GM13977 (cell line): ENCODE measurements around the gene TXN.

Experiments used
- DNase-seq: peaks from one replicate; pipeline ENCODE4 v3.0.0; 2012; ENCODE audit warnings: low spot score
- CTCF ChIP-seq: IDR thresholded peaks from 2 replicates; pipeline ENCODE4 v1.5.1; 2012; ENCODE audit warnings: mild to moderate bottlenecking, control low read depth; ENCODE audit not compliant: insufficient read depth; ENCODE audit errors: extremely low read depth, missing control alignments
- in situ Hi-C: fragments of 300-500 bp; cut with MboI; formaldehyde crosslinking; loops from one replicate; pipeline ENCODE4 v1.12.0; 2022; ENCODE audit warnings: low sequenced_read_pairs, low pct_unique_long_range_greater_than_20kb, mixed read lengths, inconsistent platforms; ENCODE audit not compliant: unreplicated experiment

TXN gene

GRCh38 chr9:110288503-110288902 lies 32.2 kb upstream of the TXN start:
- no peak for TF ChIP-seq CTCF
- DNase-seq = no peak
- in situ Hi-C loops = no loop called here

GRCh38 chr9:110287289-110287680 lies 31.0 kb upstream of the TXN start:
- TF ChIP-seq CTCF = no peak
- in situ Hi-C loops = no loop called here
- DNase-seq = no peak

- no peak for DNase-seq
- in situ Hi-C loops = no loop called here
- TF ChIP-seq CTCF = no peak
These were observed 28.0 kb upstream of the TXN start for GRCh38 chr9:110284211-110284844.

- no peak for DNase-seq
- in situ Hi-C loops = no loop called here
These were observed 27.4 kb upstream of the TXN start for GRCh38 chr9:110283751-110284150.

GRCh38 chr9:110282739-110283081 lies 26.4 kb upstream of the TXN start:
- TF ChIP-seq CTCF = no peak
- DNase-seq = no peak
- in situ Hi-C loops = no loop called here

More at GRCh38 chr9:110283751-110284150, 27.4 kb upstream of the TXN start:
- no peak for TF ChIP-seq CTCF

GRCh38 chr9:110282018-110282738 lies 25.9 kb upstream of the TXN start:
- TF ChIP-seq CTCF = no peak
- DNase-seq = no peak
- in situ Hi-C loops = no loop called here
